HG03565 (cell line): ENCODE data around the gene ELAPOR1.
A peak's percentile ranks its signal among the peaks of the same experiment; 100 is the strongest.

Experiments used
- ATAC-seq: cut with Tn5 transposase; IDR thresholded peaks from one replicate; pipeline ENCODE4 v1.9.1; 2021; ENCODE audit warnings: mild to moderate bottlenecking, moderate library complexity; ENCODE audit not compliant: unreplicated experiment

The ELAPOR1 gene

GRCh38 chr1:109113590-109114341 lies at the start of gene ELAPOR1:
Gene ELAPOR1, plus strand, starts transcription at chr1:109114115. Its CDS starts 69 bp downstream, at chr1:109114184.
- ATAC-seq: peak; percentile 38

- ATAC-seq: no peak
Observed at GRCh38 chr1:109065137-109065536, 48.8 kb upstream of the ELAPOR1 start.

- no peak for ATAC-seq
Observed at GRCh38 chr1:109067883-109068282, 46.0 kb upstream of the ELAPOR1 start.

DNA sequence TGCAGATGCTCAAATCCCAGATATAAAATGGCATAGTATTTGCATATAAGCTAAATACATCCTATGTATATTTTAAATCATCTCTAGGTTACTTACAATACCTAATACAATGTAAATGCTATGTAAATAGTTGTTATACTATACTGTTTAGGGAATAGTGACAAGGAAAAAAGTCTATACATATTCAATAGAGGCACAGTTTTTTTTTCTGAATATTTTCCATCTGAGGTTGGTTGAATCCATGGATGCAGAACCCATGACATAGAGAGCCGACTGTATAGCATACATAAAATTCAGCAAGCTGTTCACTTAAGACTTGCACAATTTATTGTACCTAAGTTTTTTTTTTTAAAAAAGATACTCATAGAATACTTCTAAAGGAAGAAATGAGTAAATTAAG lies 44.6 kb upstream of the ELAPOR1 start:
- no peak for ATAC-seq

GRCh38 chr1:109075531-109076490 lies 38.1 kb upstream of the ELAPOR1 start, which contains the start of gene TAF13:
Gene TAF13, minus strand, starts transcription at chr1:109076003. Its CDS starts 56 bp downstream, at chr1:109075947.
- peak; percentile 98 for ATAC-seq

GRCh38 chr1:109078317-109078716 lies 35.6 kb upstream of the ELAPOR1 start:
- no peak for ATAC-seq

DNA sequence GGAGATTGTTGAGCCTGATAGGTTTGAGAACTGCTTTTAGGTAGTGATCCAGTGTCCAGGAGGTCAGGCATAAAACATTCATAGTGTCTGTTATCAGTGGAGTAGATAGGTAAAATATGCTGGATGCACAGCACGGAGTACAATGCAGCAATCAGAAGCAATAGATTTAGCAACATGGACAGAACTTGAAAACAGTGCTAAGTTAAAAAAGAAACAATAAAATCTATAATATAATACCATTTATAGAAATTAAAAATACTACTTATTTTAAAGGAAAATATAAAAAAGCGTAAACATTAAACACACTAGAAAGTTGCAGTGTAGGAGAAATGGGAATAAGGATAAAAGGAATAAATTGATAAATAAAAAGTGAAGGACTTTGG lies 34.7 kb upstream of the ELAPOR1 start:
- no peak for ATAC-seq

GRCh38 chr1:109080441-109081082 lies 33.4 kb upstream of the ELAPOR1 start:
- ATAC-seq: no peak

DNA sequence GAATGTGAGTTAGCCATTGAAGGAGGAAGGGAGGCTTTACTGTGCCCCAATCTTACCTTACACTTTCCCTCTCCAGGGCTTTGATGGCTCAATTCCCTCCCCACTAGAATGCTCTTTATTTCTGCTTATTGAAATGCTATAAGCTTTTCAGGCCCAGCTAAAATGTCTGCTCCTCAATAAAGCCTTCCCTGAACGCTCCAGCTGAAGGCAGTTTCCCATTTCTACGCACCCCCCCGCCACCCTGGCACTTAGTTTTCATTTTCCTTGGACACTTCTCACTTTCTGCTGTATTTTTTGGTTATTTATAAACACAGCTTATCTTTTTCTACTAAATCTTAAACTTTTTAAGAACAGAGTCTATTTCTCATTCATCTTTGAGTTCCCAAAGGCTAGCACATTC lies 30.4 kb upstream of the ELAPOR1 start:
- ATAC-seq: no peak

DNA sequence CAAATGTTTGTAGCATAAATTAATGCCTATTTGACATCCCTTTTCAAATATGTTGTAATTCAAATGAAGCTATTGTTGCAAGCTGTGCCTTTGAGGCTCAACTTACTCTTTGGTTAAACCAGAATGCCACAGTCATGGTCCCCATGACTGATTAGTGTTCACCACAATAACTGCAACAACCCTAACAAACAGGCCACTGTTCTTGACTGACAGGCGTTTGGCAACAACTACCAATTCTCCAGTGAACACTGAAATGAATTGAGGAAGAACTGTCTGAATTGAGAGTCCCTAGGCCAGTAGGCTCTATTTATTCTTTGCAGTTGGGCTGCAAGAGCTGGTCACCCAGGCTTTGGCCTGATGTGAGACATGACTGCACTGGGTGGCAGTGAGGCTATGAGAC lies 30.0 kb upstream of the ELAPOR1 start:
- ATAC-seq: no peak

- no peak for ATAC-seq
Observed at GRCh38 chr1:109084563-109085517, 29.1 kb upstream of the ELAPOR1 start.

GRCh38 chr1:109089242-109090015 lies 24.5 kb upstream of the ELAPOR1 start:
- ATAC-seq: no peak

DNA sequence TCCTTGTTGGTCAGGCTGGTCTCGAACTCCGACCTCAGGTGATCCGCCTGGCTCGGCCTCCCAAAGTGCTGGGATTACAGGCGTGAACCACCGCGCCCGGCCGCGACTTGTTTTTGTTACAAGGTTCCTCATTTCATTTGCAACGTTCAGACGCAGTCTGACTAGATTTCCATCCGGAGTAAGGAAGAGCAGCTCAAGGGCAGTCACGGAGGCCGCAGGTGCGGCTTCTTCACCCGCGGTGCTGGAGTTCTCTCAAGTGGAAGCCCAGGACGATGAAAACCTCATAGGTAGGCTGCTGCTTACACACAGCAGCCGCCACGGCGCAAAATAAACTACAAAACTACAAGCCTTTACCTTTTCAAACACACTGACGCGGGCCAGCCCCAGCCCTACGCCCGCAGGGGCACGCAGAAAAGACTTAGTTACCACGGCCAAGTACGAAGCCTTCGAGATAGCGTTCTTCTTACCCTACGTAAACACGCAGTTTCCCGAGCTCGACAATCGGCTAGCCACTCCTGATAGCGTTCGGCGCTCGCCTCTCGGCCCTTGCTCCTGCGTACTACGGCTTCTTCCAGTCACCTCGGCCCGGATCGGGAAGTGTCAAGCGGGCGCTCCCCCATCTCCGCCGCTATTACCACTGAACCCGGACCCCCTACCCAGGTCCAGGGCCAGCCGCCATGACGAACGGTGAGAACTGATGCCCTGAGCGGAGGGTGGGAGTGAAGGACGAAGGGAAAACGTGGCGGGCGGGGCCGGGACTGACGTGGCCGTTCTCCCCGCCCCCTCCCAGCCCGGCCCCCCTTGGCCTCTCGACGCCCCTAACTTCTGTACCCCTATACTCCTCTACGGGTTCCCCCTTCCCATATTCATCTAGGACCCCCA lies 23.5 kb upstream of the ELAPOR1 start, which contains the start of gene TMEM167B:
TSS of gene TMEM167B (plus strand) at position 569 of the 882 bp plus-strand sequence. CDS start at position 678, 109 bp downstream.
- ATAC-seq: peak; percentile 84

GRCh38 chr1:109091078-109091838 lies 22.7 kb upstream of the ELAPOR1 start:
- peak; percentile 19 for ATAC-seq

DNA sequence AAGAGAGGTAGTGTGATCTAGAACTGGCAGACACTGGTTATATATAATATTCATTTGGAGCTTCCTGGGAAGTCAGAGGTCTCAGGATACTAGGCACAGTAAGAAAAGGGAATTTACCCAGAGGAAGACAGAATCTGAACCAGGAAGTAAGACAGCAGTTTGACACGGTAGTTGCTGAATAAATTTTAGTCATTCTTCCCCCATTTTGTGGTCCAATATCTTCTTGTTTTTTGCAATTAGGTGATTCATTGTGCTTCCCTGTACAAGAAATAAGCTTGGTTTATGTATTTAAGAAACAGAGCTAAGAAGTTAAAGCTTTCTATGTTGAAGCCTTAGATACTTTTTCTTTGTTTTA lies 22.1 kb upstream of the ELAPOR1 start:
- ATAC-seq: no peak

DNA sequence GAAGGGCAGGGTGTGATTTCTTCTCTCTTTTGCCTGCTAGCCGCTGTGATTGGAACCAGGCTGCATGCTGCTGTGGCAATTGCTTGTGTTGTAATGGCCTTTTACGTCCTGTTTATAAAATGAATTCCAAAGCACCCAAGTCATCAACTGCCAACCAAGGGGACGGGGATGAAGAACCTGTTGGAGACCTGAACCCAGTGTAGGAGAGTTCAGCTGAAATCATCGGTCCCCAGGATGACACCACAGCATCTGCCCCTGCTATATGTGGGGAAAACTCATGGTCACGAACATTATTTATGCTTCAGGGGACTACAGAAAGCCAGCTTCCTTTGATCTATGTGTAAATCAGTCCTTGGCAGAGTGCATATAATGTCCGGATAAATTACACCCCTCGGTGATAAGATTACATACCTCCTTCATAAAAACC lies 19.5 kb upstream of the ELAPOR1 start:
- no peak for ATAC-seq

DNA sequence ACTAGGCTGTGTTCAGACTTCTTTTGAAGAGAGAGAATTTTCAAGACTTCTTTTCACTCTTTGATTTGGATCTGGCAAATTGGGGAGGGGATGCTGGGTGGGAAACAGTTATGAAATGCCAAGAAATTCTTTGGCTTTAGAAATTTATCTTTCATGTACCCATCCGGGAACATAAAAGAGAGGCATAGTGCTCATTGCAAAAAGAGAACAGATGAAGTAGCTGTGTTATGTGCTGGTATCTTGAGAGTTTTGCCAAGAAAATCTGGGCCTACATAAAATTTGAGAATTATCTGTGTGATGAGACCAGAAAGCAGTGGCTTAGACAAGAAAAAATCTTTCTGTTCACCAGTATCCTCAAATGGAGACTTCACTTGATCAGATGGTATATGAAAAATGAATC lies 19.0 kb upstream of the ELAPOR1 start:
- ATAC-seq: no peak

DNA sequence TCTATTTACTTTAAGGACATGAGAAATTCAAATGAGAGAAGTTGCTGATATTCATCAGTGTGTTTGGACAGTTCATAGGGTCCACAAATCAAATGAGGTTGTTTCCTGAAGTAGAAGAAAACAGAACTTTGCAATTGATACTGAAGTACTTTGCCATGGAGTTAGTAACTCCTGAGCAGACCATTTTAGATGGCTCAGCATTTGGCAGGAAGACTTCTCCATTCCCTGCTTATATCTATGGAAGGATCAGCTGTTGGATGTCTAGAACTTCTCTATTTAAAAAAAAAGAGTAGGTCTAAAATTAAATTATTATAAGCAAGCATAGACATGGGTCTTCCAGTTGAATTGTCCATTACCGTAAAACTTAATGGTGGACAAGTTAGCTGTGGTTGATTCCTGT lies 18.3 kb upstream of the ELAPOR1 start:
- no peak for ATAC-seq
